Sciatic nerve (tissue), 2 donors: Measurements from ENCODE around the gene FZD7. TPM values are rescaled to one million over a fixed set of nuclear protein-coding genes. Genes with fewer than 3 reads are reported as not detected.

ENCODE experiments used
- ATAC-seq: fragments of 200-7000 bp; cut with Tn5 transposase; one replicate; pipeline ENCODE4 v1.9.1; 2020; ENCODE audit warnings: mild to moderate bottlenecking, moderate library complexity
- DNase-seq: peaks from one replicate; pipeline ENCODE4 v3.0.0-alpha.2; 2020; ENCODE audit warnings: low spot score
- intact Hi-C: fragments of 100-400 bp; cut with DNase I; formaldehyde crosslinking; loops from one replicate; pipeline ENCODE4 v1.14.2; 2022
- total RNA-seq: library from RNA; stranded (reverse); fragmentation: NEBNext Ultra II Directional; extraction: Animal tissue kit (Norgen Biotek cat#: 25700); gene quantifications from one replicate; pipeline ENCODE4 v1.2.1, GENCODE V29; 2021
- donor health status: DM: no; HTN: no; CAD: no.
- donor health status: DM: no; HTN: no; CAD: no.

FZD7 gene
- total RNA-seq, 1 donor from 2014 or later: 13.0 TPM

- ATAC-seq (peak; percentile 49), DNase-seq (peak; percentile 85)
- intact Hi-C loops: no loop called here
These were observed 1.7 kb downstream of the FZD7 start for GRCh38 chr2:202035089-202035940.

GRCh38 chr2:202035941-202036372 is 2.3 kb downstream of the FZD7 start:
- intact Hi-C loops: no loop called here
- no peak for ATAC-seq
- no peak for DNase-seq

GRCh38 chr2:202036601-202037037 is 3.0 kb downstream of the FZD7 start:
- intact Hi-C loops: no loop called here
- ATAC-seq (no peak), DNase-seq (no peak)

- ATAC-seq (no peak), DNase-seq (no peak)
- intact Hi-C loops: no loop called here
These were observed 3.4 kb downstream of the FZD7 start for GRCh38 chr2:202037086-202037485.

GRCh38 chr2:202038471-202039277 is 5.0 kb downstream of the FZD7 start:
- ATAC-seq (peak; percentile 26), DNase-seq (no peak)
- intact Hi-C loops: no loop called here

GRCh38 chr2:202039278-202040078 is 5.8 kb downstream of the FZD7 start:
- DNase-seq (no peak), ATAC-seq (no peak)
- intact Hi-C loops: no loop called here

- DNase-seq (no peak), ATAC-seq (no peak)
- intact Hi-C loops: no loop called here
These were observed 6.6 kb downstream of the FZD7 start for GRCh38 chr2:202040079-202040844.

GRCh38 chr2:202042444-202042843 is 8.8 kb downstream of the FZD7 start:
- DNase-seq: no peak
- no peak for ATAC-seq
- intact Hi-C loops: no loop called here

GRCh38 chr2:202043475-202043874 is 9.8 kb downstream of the FZD7 start:
- ATAC-seq: no peak
- intact Hi-C loops: no loop called here

GRCh38 chr2:202044777-202045176 is 11.1 kb downstream of the FZD7 start:
- intact Hi-C loops: no loop called here
- no peak for ATAC-seq
- no peak for DNase-seq

More at GRCh38 chr2:202043475-202043874, 9.8 kb downstream of the FZD7 start:
- no peak for DNase-seq

- ATAC-seq (no peak), DNase-seq (no peak)
- intact Hi-C loops: no loop called here
These were observed 12.9 kb downstream of the FZD7 start for GRCh38 chr2:202046572-202046971.

GRCh38 chr2:202049092-202049728 is 15.6 kb downstream of the FZD7 start:
- intact Hi-C loops: no loop called here
- no peak for DNase-seq
- no peak for ATAC-seq

- intact Hi-C loops: no loop called here
- DNase-seq (no peak), ATAC-seq (no peak)
These were observed 16.2 kb downstream of the FZD7 start for GRCh38 chr2:202049840-202050239.

GRCh38 chr2:202050652-202051051 is 17.0 kb downstream of the FZD7 start:
- intact Hi-C loops: no loop called here
- DNase-seq (no peak), ATAC-seq (no peak)

GRCh38 chr2:202051499-202052161 is 18.0 kb downstream of the FZD7 start:
- ATAC-seq: no peak
- intact Hi-C loops: no loop called here

GRCh38 chr2:202052235-202052634 is 18.6 kb downstream of the FZD7 start:
- intact Hi-C loops: no loop called here
- DNase-seq: no peak
- no peak for ATAC-seq

More at GRCh38 chr2:202051499-202052161, 18.0 kb downstream of the FZD7 start:
- DNase-seq: no peak

- DNase-seq: no peak
- ATAC-seq: no peak
- intact Hi-C loops: no loop called here
These were observed 21.0 kb downstream of the FZD7 start for GRCh38 chr2:202054679-202055078.

- no peak for DNase-seq
- intact Hi-C loops: no loop called here
- ATAC-seq: no peak
These were observed 23.0 kb downstream of the FZD7 start for GRCh38 chr2:202056611-202057010.
